ENCODE data around the gene WWOX. TPM values are rescaled to one million over a fixed set of nuclear protein-coding genes. Genes with fewer than 3 reads are reported as not detected.

The WWOX gene
- total and polyA plus RNA-seq, 2 donors (not counting 1 experiment from before 2014, with no cell fraction given) = 10.5 to 42.3 TPM

DNA sequence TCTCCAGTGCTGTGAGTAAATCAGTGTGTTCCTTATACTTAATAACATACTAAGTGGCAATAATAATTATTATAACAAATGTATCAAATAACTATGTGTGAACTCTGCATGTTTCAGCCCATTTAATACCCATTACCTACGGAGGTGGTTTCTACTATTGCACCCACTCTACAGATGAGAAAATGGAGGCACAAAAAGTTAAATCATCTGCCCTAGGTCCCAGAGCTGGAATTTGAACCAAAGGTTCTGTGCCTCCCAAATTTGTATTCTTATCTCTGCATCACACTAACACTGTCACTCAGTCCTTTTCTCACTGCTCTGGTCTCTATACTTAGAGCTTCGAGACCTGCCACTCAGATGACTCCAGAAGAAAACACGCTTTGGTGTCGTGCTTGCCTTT lies 1084.1 kb downstream of the WWOX start:
- 96% methylated on average over 3 of the region's 4 CpGs for WGBS (ENCODE audit: insufficient coverage)
- no peaks in the 10 kb centered on the region for H3K79me2 ChIP-seq (ENCODE audit: control insufficient read depth, insufficient read depth, low read length)
- H4K20me1 ChIP-seq (ENCODE audit: control insufficient read depth, insufficient read depth, low read length, poor library complexity, severe bottlenecking) = no peaks in the 10 kb centered on the region
- DNase-seq (no peak), ATAC-seq (ENCODE audit: low read depth) (no peak)
- no peaks in the 10 kb centered on the region for H3K36me3 ChIP-seq (replicated peaks in 1 of 2; ENCODE audit: control extremely low read depth in 1 of 2, control insufficient read depth in 1 of 2, extremely low read depth in 1 of 2, insufficient read depth in 2 of 2, low read length in 1 of 2)
- Mint-ChIP-seq H3K27me3 (peaks cover 36% of the 10 kb centered on the region), H3K4me3 (no peak overlapping the region), H3K4me1 (peaks cover 3% of the 10 kb centered on the region), H3K27ac (no peak overlapping the region), H3K9me3 (ENCODE audit: insufficient read depth) (peaks cover 8% of the 10 kb centered on the region)
- CTCF ChIA-PET = no interaction called here
- no peak overlapping the region for H3K4me2 ChIP-seq (replicated peaks; ENCODE audit: low read depth, low read length, poor library complexity, severe bottlenecking)
- no peak overlapping the region for H2AFZ ChIP-seq (ENCODE audit: insufficient read depth, low read depth, low read length, poor library complexity, severe bottlenecking)
- no peak overlapping the region for H3K9ac ChIP-seq (ENCODE audit: low read length)
- TF ChIP-seq CTCF (IDR thresholded peaks at IDR 0.05) = no peak
- TF ChIP-seq EZH2 (IDR thresholded peaks at IDR 0.05; ENCODE audit: borderline replicate concordance, insufficient read depth, low read depth, low read length, poor library complexity, severe bottlenecking) = no peak
- no peak overlapping the region for H3K27ac ChIP-seq (ENCODE audit: low read length in 2 of 2)
- POLR2A ChIA-PET = no interaction called here
- peaks cover 0 to 8% (median 0%) of the 10 kb centered on the region in 4 experiments for H3K27me3 ChIP-seq (replicated peaks in 1 of 4; ENCODE audit: control extremely low read depth in 1 of 4, control insufficient read depth in 3 of 4, insufficient read depth in 4 of 4, low read length in 3 of 4)
- H3K9me3 ChIP-seq (ENCODE audit: control extremely low read depth in 1 of 3, control insufficient read depth in 2 of 3, insufficient read depth in 1 of 3, low read length in 2 of 3) = peaks cover 0 to 11% (median 3%) of the 10 kb centered on the region in 3 donors
- no peak overlapping the region for H3K4me3 ChIP-seq (ENCODE audit: control extremely low read depth in 1 of 5, extremely low read depth in 1 of 5, insufficient read depth in 1 of 5, low read depth in 2 of 5, low read length in 4 of 5)
- H3K4me1 ChIP-seq (ENCODE audit: control insufficient read depth in 2 of 2, insufficient read depth in 2 of 2, low read length in 2 of 2) = no peaks in the 10 kb centered on the region
- intact Hi-C loops (cut with micrococcal nuclease) = no loop called here

DNA sequence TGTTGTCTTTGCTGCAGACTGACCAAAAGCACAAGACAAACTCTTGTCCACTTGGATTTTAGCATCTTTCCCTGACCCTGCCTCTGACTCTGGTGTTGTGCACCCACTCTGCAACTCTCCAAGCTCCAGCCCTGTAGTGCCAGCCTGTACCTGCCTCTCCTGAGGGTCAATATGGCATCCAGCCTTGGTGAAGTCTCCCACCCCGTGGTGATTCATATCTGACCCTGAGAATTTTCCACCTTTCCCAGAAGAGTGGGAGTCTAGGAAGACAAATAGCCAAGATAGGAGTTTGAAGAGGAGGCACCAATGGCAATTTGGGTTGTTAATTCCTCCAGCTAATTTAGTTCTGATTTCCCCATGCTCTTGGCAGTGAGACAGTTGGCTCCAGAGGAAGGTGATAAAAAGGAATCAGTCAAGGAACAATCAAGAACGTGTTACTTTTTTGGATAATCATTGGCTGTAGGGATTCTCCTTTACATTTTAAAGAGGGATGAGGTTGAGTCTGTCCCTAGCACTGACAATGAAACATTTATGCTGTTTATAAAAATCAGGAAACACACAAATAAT lies 1085.1 kb downstream of the WWOX start:
- TF ChIP-seq EZH2 (IDR thresholded peaks at IDR 0.05; ENCODE audit: borderline replicate concordance, insufficient read depth, low read depth, low read length, poor library complexity, severe bottlenecking) (no peak), CTCF (IDR thresholded peaks at IDR 0.05) (no peak)
- ChIA-PET POLR2A (no interaction called here), CTCF (no interaction called here)
- Histone ChIP-seq H3K27ac (ENCODE audit: low read length in 2 of 2) (no peak overlapping the region), H3K79me2 (ENCODE audit: control insufficient read depth, insufficient read depth, low read length) (no peaks in the 10 kb centered on the region), H3K4me3 (ENCODE audit: control extremely low read depth in 1 of 5, extremely low read depth in 1 of 5, insufficient read depth in 1 of 5, low read depth in 2 of 5, low read length in 4 of 5) (no peak overlapping the region), H3K4me1 (ENCODE audit: control insufficient read depth in 2 of 2, insufficient read depth in 2 of 2, low read length in 2 of 2) (no peaks in the 10 kb centered on the region), H2AFZ (ENCODE audit: insufficient read depth, low read depth, low read length, poor library complexity, severe bottlenecking) (no peak overlapping the region), H3K36me3 (replicated peaks in 1 of 2; ENCODE audit: control extremely low read depth in 1 of 2, control insufficient read depth in 1 of 2, extremely low read depth in 1 of 2, insufficient read depth in 2 of 2, low read length in 1 of 2) (no peaks in the 10 kb centered on the region), H3K4me2 (replicated peaks; ENCODE audit: low read depth, low read length, poor library complexity, severe bottlenecking) (no peak overlapping the region), H3K27me3 (replicated peaks in 1 of 4; ENCODE audit: control extremely low read depth in 1 of 4, control insufficient read depth in 3 of 4, insufficient read depth in 4 of 4, low read length in 3 of 4) (no peaks in the 10 kb centered on the region), H3K9me3 (ENCODE audit: control extremely low read depth in 1 of 3, control insufficient read depth in 2 of 3, insufficient read depth in 1 of 3, low read length in 2 of 3) (peaks cover 0 to 11% (median 1%) of the 10 kb centered on the region in 3 donors), H4K20me1 (ENCODE audit: control insufficient read depth, insufficient read depth, low read length, poor library complexity, severe bottlenecking) (no peaks in the 10 kb centered on the region), H3K9ac (ENCODE audit: low read length) (no peak overlapping the region)
- Mint-ChIP-seq H3K27ac (no peak overlapping the region), H3K4me1 (peaks cover 5% of the 10 kb centered on the region), H3K27me3 (peaks cover 36% of the 10 kb centered on the region), H3K4me3 (no peak overlapping the region), H3K9me3 (ENCODE audit: insufficient read depth) (peaks cover 8% of the 10 kb centered on the region)
- DNase-seq = no peak
- intact Hi-C loops (cut with micrococcal nuclease) = no loop called here
- WGBS (ENCODE audit: insufficient coverage) = no CpG with 5 or more reads among the region's 2 CpGs
- ATAC-seq (ENCODE audit: low read depth) = no peak
